ENCODE data around the gene ZBTB7C.

Gene ZBTB7C

DNA sequence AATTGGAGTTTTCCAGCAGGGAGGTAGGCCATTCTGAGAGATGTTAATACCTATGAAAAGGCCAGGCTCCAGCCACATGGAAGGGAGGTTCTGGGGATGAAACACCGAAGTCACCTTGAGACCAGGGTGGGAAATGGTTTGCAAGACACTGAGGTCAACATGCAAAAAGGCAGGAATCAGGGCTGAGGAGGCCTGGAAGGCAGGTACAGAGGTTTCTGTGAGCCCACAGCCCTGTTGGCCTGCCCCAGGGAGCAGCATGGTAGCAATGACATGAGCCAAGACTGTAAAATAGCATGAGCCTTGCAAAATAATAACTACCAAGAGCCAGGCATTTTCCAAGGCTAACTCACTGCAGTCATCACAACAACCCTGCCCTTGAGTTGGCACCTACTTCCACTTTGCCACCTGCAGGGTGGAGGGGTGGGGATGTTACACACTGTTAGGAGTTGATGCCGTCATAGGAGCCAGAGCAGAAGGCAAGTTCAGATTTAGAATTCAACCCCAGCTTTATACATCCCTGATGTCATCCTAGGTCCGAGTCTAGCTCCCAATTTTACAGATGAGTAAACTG is 61.3 kb downstream of the ZBTB7C start:
- H3K4me3 ChIP-seq (ENCODE audit: low read length), result no peak overlapping the region
- H3K27me3 ChIP-seq (ENCODE audit: insufficient read depth, low read length), result no peaks in the 10 kb centered on the region
- H3K9me3 ChIP-seq (ENCODE audit: insufficient read depth, low read depth, low read length), result no peaks in the 10 kb centered on the region
- no peaks in the 10 kb centered on the region; the same call in 1 of the 2 replicates for H3K4me1 ChIP-seq (ENCODE audit: insufficient read depth, low read length)
- 89% methylated on average over 3 of the region's 3 CpGs for WGBS
- H3K27ac ChIP-seq (ENCODE audit: low read depth, low read length), result no peak overlapping the region
- no peak overlapping the region for H3K9ac ChIP-seq (ENCODE audit: low read depth, low read length)
- H3K36me3 ChIP-seq (ENCODE audit: insufficient read depth, low read length), result no peaks in the 10 kb centered on the region

DNA sequence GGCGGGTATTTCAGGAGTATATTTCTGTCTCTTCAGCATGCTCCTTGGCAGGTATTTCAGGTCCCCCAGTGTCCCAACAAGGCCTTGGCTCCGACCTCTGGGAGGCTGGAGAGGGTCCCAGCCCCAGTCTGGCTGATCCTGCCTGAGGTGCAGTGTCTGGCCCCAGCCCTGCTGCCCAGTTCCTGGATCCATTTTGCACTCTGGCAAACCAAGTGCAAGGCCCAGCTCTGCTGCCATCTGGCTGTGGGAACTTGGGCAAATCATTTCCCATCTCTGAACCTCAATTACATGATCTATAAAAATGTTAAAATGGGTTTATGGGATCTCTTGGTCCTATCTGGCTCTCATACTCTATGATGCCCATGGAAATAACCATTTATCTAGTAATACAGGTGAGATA is 63.6 kb downstream of the ZBTB7C start:
- peaks cover 1% of the 10 kb centered on the region; the same call in 1 of the 2 replicates for H3K4me1 ChIP-seq (ENCODE audit: insufficient read depth, low read length)
- WGBS, result 66% methylated on average over 2 of the region's 2 CpGs
- H3K9ac ChIP-seq (ENCODE audit: low read depth, low read length), result no peak overlapping the region
- H3K27me3 ChIP-seq (ENCODE audit: insufficient read depth, low read length), result no peaks in the 10 kb centered on the region
- no peaks in the 10 kb centered on the region for H3K36me3 ChIP-seq (ENCODE audit: insufficient read depth, low read length)
- H3K4me3 ChIP-seq (ENCODE audit: low read length), result no peak overlapping the region
- no peaks in the 10 kb centered on the region for H3K9me3 ChIP-seq (ENCODE audit: insufficient read depth, low read depth, low read length)
- no peak overlapping the region for H3K27ac ChIP-seq (ENCODE audit: low read depth, low read length)

DNA sequence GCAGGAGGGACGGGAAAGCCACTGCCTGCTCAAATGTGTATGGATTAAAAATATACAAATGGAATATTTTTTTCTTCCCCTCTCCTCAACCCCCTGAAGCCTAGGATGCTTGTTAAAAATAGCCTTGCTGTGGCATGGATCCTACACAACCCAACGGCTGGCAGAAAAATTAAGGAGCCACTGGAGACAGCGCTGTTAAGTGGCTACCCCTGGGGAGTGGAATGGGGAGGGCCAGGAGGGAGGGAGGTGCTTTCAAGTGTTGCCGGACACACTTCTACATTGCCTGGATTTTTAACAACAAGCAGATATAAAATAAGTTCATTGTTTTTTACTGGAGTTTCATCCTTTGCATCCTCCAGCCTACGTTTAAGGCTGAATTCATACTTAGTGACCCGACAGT is 66.6 kb downstream of the ZBTB7C start:
- no peaks in the 10 kb centered on the region for H3K9me3 ChIP-seq (ENCODE audit: insufficient read depth, low read depth, low read length)
- no peaks in the 10 kb centered on the region for H3K27me3 ChIP-seq (ENCODE audit: insufficient read depth, low read length)
- H3K27ac ChIP-seq (ENCODE audit: low read depth, low read length), result no peak overlapping the region
- no peak overlapping the region for H3K4me3 ChIP-seq (ENCODE audit: low read length)
- 92% methylated on average over 5 of the region's 6 CpGs for WGBS
- H3K9ac ChIP-seq (ENCODE audit: low read depth, low read length), result no peak overlapping the region
- H3K36me3 ChIP-seq (ENCODE audit: insufficient read depth, low read length), result no peaks in the 10 kb centered on the region
- peaks cover 5% of the 10 kb centered on the region; the same call in 1 of the 2 replicates for H3K4me1 ChIP-seq (ENCODE audit: insufficient read depth, low read length)

DNA sequence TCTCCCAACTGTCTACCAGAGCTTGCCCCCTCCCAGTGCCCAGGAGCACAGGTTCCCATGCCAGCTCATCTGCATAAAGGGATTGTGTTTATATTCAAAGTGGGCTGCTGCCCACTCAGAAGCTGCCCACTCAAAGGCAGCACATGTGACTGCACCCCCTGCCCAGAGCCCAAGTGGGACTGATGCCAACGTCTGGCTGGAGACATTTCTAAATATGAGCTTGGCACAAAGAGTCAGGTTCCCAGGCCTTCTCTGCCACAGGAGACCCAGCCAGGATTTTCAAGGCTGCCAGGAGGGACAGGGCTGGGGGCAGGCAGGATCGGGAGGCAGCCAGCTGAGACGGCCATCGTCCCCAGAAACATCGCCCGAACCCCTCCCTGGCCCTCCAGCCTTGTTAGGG is 67.1 kb downstream of the ZBTB7C start:
- Histone ChIP-seq H3K4me1 (ENCODE audit: insufficient read depth, low read length) (peaks cover 5% of the 10 kb centered on the region; the same call in 1 of the 2 replicates), H3K4me3 (ENCODE audit: low read length) (no peak overlapping the region), H3K27me3 (ENCODE audit: insufficient read depth, low read length) (no peaks in the 10 kb centered on the region), H3K9me3 (ENCODE audit: insufficient read depth, low read depth, low read length) (no peaks in the 10 kb centered on the region), H3K27ac (ENCODE audit: low read depth, low read length) (no peak overlapping the region), H3K36me3 (ENCODE audit: insufficient read depth, low read length) (no peaks in the 10 kb centered on the region), H3K9ac (ENCODE audit: low read depth, low read length) (no peak overlapping the region)
- 93% methylated on average over 6 of the region's 6 CpGs for WGBS

DNA sequence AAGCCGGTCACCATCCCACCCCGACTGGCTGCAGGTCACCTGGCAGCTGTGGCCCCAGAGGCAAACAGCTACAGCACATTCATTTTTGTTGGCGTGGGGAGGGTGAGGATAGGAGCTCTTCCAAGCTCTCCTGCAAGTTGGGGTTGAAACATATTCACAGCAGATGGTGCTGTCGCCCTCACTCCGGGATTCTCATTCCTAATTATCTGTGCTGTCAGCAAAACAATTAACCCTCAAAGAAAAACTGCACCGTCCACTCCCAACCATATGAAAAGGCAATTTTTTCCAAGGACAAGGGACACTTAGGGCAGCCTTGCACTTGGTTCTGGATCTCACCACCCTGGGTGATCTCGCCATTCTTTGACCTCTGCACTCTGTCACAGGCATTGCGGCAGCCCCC is 68.6 kb downstream of the ZBTB7C start:
- Histone ChIP-seq H3K4me1 (ENCODE audit: insufficient read depth, low read length) (peaks cover 5% of the 10 kb centered on the region; the same call in 1 of the 2 replicates), H3K9me3 (ENCODE audit: insufficient read depth, low read depth, low read length) (no peaks in the 10 kb centered on the region), H3K9ac (ENCODE audit: low read depth, low read length) (no peak overlapping the region), H3K4me3 (ENCODE audit: low read length) (no peak overlapping the region), H3K36me3 (ENCODE audit: insufficient read depth, low read length) (no peaks in the 10 kb centered on the region), H3K27me3 (ENCODE audit: insufficient read depth, low read length) (no peaks in the 10 kb centered on the region), H3K27ac (ENCODE audit: low read depth, low read length) (no peak overlapping the region)
- 79% methylated on average over 8 of the region's 8 CpGs for WGBS

DNA sequence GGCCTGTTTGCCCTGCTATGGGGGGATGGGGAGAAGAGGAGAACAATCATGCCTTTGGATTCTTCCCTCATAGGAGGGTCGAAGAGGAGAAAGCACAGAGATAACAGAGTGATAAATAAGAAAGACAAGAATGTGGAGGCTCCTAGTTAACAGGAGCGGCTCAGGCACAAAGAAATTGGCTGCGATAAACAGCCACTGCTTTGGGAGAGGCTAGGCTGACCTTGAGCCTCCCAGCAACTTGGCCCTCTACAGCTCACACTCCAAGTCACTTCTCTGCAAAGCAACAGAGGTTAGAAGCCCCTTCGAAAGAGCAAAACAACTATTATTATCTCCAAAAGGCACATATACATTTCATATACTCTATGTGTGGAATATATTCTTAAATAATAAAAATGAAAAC is 69.5 kb downstream of the ZBTB7C start:
- no peaks in the 10 kb centered on the region for H3K36me3 ChIP-seq (ENCODE audit: insufficient read depth, low read length)
- 52% methylated on average over 4 of the region's 4 CpGs for WGBS
- H3K27ac ChIP-seq (ENCODE audit: low read depth, low read length), result no peak overlapping the region

DNA sequence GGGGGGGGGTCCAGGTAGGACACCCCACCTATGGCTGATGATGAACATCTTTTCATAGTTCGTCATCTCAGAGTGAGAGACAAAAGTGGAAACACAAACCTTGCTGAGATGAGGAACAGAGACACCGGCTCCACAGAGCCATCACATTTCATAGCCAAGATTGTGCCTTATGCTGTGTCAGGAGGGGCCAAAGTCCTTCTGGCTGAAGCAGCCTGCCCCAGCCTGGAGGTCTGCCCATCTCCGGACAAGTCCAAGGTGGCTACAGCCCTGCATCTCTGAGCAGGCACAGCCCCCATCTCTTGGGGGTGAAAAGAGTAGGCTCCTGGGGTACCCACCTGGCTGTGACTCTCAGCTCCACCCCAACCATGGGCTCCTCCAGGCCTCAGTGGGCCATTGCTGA is 70.3 kb downstream of the ZBTB7C start:
- Histone ChIP-seq H3K27ac (ENCODE audit: low read depth, low read length) (no peak overlapping the region), H3K4me1 (ENCODE audit: insufficient read depth, low read length) (peaks cover 6% of the 10 kb centered on the region; the same call in 1 of the 2 replicates), H3K36me3 (ENCODE audit: insufficient read depth, low read length) (no peaks in the 10 kb centered on the region), H3K27me3 (ENCODE audit: insufficient read depth, low read length) (no peaks in the 10 kb centered on the region), H3K4me3 (ENCODE audit: low read length) (no peak overlapping the region), H3K9me3 (ENCODE audit: insufficient read depth, low read depth, low read length) (no peaks in the 10 kb centered on the region), H3K9ac (ENCODE audit: low read depth, low read length) (no peak overlapping the region)
- 95% methylated on average over 3 of the region's 3 CpGs for WGBS

More for the DNA sequence above, 69.5 kb downstream of the ZBTB7C start:
- no peaks in the 10 kb centered on the region for H3K9me3 ChIP-seq (ENCODE audit: insufficient read depth, low read depth, low read length)
- no peak overlapping the region for H3K9ac ChIP-seq (ENCODE audit: low read depth, low read length)
- peaks cover 5% of the 10 kb centered on the region; the same call in 1 of the 2 replicates for H3K4me1 ChIP-seq (ENCODE audit: insufficient read depth, low read length)
- no peaks in the 10 kb centered on the region for H3K27me3 ChIP-seq (ENCODE audit: insufficient read depth, low read length)
- H3K4me3 ChIP-seq (ENCODE audit: low read length), result no peak overlapping the region

DNA sequence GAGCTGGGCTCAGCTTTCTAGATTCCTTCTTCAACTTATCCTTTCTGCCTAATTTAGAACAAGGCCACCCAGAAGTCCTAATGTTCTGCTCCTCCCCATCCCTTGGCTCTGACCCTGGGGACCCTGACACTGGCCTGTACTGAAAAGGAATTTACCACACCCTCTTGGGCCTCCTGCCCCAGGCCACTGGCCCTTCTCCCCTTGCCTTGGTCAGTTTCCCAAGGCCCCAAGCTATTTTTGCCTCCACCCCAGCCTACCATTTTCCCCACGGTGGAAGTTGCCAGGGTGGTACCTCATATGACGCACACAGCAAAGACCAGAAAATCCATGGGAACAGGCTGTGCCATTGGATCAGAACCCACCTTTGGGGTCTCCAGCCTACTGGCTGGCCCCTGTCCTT is 72.1 kb downstream of the ZBTB7C start:
- H3K36me3 ChIP-seq (ENCODE audit: insufficient read depth, low read length), result no peaks in the 10 kb centered on the region
- no peaks in the 10 kb centered on the region for H3K9me3 ChIP-seq (ENCODE audit: insufficient read depth, low read depth, low read length)
- 89% methylated on average over 2 of the region's 2 CpGs for WGBS
- H3K4me3 ChIP-seq (ENCODE audit: low read length), result no peak overlapping the region
- peaks cover 11% of the 10 kb centered on the region; the same call in 1 of the 2 replicates for H3K4me1 ChIP-seq (ENCODE audit: insufficient read depth, low read length)
- no peaks in the 10 kb centered on the region for H3K27me3 ChIP-seq (ENCODE audit: insufficient read depth, low read length)
- H3K9ac ChIP-seq (ENCODE audit: low read depth, low read length), result no peak overlapping the region
- no peak overlapping the region for H3K27ac ChIP-seq (ENCODE audit: low read depth, low read length)

DNA sequence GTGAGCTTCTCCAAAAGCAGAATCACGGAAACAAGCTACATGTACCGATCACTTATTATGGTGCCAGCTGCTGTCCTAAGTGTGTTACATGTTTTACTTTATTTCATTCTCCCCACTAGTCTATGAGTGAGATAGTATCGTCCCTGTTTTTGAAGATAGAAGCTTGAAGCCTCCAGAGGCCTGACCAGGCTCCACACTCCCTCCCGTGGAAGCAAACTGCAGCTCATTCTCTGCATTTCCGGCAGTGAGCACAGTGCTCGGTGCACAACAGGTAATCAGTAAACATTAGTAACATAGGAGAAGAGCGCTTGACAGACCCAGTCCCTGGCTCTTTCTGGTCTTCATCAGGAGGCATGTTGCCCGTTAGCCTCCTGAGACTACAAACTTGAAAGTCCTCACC is 72.9 kb downstream of the ZBTB7C start:
- Histone ChIP-seq H3K27me3 (ENCODE audit: insufficient read depth, low read length) (no peaks in the 10 kb centered on the region), H3K9ac (ENCODE audit: low read depth, low read length) (no peak overlapping the region), H3K9me3 (ENCODE audit: insufficient read depth, low read depth, low read length) (no peaks in the 10 kb centered on the region), H3K36me3 (ENCODE audit: insufficient read depth, low read length) (no peaks in the 10 kb centered on the region), H3K4me1 (ENCODE audit: insufficient read depth, low read length) (peaks cover 11% of the 10 kb centered on the region; the same call in 1 of the 2 replicates), H3K27ac (ENCODE audit: low read depth, low read length) (no peak overlapping the region), H3K4me3 (ENCODE audit: low read length) (no peak overlapping the region)
- WGBS, result 86% methylated on average over 8 of the region's 8 CpGs

DNA sequence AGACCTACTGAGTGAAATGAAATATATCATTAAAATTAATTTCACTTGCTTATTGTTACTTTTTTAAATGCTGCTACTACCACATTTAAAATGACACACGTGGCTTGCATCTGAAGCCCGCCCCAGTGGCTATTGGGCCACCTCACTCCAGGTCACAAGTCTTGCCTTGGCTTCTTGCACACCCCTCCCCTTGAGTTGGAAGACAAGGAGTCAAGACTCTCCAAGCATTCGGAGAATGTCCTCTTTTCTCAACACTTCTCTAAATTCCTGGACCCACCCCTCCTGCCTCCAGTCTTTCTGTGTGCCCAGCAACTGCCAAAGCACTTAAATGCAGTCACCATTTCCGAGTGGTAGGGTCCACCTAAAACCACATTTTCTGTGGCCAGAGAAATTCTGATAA is 73.4 kb downstream of the ZBTB7C start:
- Histone ChIP-seq H3K9ac (ENCODE audit: low read depth, low read length) (no peak overlapping the region), H3K27me3 (ENCODE audit: insufficient read depth, low read length) (no peaks in the 10 kb centered on the region), H3K4me1 (ENCODE audit: insufficient read depth, low read length) (peaks cover 11% of the 10 kb centered on the region; the same call in 1 of the 2 replicates), H3K4me3 (ENCODE audit: low read length) (no peak overlapping the region), H3K9me3 (ENCODE audit: insufficient read depth, low read depth, low read length) (no peaks in the 10 kb centered on the region), H3K36me3 (ENCODE audit: insufficient read depth, low read length) (no peaks in the 10 kb centered on the region), H3K27ac (ENCODE audit: low read depth, low read length) (no peak overlapping the region)
- 81% methylated on average over 4 of the region's 4 CpGs for WGBS

DNA sequence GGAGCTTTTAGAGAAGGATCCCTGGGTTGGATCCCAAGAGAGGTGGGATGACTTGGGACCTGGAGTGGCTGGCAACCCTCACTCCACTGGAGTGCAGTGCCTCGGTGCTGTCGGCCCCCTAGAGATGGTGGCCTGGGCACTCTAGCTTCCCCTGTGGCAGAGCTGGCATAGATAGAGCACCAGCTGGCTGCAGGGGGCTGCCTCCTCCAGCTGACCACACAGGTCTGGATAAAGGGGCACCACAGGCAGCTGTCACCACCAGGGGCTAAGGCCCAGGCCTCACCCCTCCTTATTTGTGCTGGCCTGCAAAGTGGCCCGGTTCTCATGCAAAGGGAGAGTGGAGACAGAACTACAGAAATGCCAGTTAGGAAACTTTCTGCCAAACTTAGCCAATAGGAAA is 74.3 kb downstream of the ZBTB7C start:
- Histone ChIP-seq H3K27ac (ENCODE audit: low read depth, low read length) (no peak overlapping the region), H3K9me3 (ENCODE audit: insufficient read depth, low read depth, low read length) (no peaks in the 10 kb centered on the region), H3K9ac (ENCODE audit: low read depth, low read length) (no peak overlapping the region), H3K27me3 (ENCODE audit: insufficient read depth, low read length) (no peaks in the 10 kb centered on the region), H3K4me3 (ENCODE audit: low read length) (no peak overlapping the region), H3K36me3 (ENCODE audit: insufficient read depth, low read length) (no peaks in the 10 kb centered on the region), H3K4me1 (ENCODE audit: insufficient read depth, low read length) (peaks cover 11% of the 10 kb centered on the region; the same call in 1 of the 2 replicates)
- WGBS, result 86% methylated on average over 3 of the region's 3 CpGs

DNA sequence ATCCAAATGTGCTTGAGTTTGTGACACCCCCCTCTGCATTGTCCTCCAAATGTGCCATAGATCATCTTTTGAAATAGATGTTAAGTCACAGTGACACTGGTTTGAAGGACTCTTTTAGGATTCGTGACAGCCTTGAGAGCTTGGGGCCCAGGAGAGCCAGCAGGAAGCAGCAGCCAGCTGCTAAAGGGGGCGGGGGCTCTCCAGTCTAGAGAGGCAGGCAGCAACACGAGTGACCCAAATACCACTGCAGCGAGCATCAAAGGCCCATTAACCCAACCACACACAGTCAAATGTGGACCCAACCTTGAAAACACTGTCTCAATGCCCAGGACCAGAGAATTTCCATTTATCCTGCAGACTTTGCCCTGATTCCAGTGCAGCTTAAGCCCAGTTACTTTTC is 75.6 kb downstream of the ZBTB7C start:
- Histone ChIP-seq H3K36me3 (ENCODE audit: insufficient read depth, low read length) (no peaks in the 10 kb centered on the region), H3K9ac (ENCODE audit: low read depth, low read length) (no peak overlapping the region), H3K4me3 (ENCODE audit: low read length) (no peak overlapping the region), H3K9me3 (ENCODE audit: insufficient read depth, low read depth, low read length) (no peaks in the 10 kb centered on the region), H3K27ac (ENCODE audit: low read depth, low read length) (no peak overlapping the region), H3K4me1 (ENCODE audit: insufficient read depth, low read length) (peaks cover 11% of the 10 kb centered on the region; the same call in 1 of the 2 replicates), H3K27me3 (ENCODE audit: insufficient read depth, low read length) (no peaks in the 10 kb centered on the region)
- 38% methylated on average over 4 of the region's 4 CpGs for WGBS

Measured in HUES64 (cell line).